ENCODE results near the gene WNT3A.

Gene WNT3A

GRCh38 chr1:228073061-228073856, 66.5 kb downstream of the WNT3A start:
- DNase-seq, result peak; percentile 42

DNA sequence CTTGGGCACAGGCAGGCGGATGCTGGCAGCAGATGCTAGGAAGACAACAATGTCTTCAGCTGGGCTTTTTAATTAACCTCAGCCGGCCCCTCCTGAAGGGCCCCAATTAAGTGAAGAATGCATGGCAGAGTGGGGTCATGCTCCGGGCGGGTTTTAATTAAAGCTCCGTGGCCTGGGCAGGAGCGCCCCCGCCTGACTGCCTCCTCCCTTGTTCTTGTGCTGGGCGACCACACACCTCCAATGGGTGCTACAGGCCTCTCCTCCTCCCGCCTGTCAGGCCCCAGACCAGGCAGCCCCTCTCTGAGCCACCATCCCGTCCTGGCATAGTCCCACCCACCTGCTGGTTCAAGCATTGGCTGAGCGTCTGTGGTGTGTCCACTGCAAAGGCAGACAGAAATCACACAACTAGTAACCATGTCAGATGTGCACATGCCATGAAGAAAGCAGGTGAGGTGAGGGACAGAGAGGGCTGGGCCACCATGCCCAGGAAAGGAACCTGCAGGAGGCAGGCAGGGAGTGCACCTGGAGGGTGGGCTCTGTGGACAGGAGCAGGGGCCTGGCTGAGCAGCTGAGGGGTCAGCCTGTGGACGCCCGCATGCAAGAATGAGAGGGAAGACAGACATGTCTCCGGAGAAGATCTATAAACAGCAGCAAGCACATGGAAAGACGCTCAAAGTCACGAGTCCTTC, 67.2 kb downstream of the WNT3A start:
- peak; percentile 41 for DNase-seq

DNA sequence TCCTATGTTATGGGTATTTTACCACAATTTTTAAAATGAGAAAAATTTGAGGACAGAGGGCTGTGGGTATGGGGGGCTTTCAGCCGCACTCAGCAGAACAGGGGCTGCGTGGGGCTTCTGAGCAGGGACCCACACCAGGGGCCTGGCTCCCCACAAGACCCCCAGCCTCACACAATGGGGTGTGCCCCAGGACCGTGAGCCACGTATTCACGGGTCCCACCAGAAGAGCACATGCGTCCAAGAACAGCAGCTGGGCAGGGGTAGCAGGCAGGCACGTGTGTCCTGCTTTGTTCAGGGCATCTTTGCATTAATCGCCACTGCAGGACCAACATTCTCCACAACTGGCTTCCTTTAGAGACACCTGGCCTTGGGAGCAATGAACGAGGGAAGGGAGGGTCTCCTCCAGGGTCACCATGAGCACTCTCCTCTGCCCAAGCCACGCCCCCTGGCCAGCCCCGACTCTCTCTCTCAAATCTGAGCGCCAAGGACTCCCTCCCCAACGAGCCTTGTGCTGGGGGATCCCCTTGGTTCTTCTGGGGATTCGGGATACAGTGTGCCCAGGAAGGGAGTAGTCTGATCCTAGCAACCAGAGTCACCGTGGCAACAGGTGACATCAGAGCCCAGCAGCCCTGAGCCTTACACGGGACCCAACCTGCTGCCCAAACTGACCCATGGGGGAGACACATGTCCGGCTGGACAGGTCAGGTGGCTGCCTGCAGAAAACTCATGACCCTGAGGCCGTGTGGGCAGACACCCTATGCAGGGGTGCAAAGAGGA, 68.3 kb downstream of the WNT3A start:
- peak; percentile 39 for DNase-seq

- no peak for DNase-seq
Measured at GRCh38 chr1:228075801-228076271, 69.0 kb downstream of the WNT3A start.

DNA sequence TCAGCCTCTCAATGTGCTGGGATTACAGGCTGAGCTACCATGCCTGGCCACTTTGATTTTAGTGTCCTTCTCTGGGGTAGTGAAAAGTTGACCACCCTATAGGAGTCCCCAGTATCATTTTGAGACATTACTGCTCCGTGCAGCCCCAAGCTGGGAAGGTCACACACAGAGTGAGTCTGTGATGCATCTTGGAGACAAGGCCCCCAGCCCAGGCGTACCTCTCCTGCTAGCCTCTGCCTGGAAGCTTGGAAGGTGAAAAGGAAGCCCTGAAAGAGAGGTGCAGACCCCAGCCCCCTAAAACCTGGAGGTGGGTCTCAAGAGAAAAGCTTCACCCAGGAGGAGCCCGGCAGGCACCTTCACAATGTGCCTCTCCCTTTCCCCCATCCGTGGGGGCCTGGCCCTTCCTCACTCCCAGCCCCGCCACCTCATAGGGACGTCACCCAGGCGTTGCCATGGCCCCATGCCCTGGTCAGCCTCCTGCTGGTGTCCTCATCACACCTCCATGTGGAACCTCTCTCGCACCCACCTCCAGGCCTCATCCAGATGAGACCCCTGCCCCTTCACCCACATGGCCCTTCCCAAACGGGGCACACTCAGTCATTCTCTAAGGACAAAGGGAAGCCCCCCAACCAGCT, 70.1 kb downstream of the WNT3A start:
- DNase-seq, result no peak

DNA sequence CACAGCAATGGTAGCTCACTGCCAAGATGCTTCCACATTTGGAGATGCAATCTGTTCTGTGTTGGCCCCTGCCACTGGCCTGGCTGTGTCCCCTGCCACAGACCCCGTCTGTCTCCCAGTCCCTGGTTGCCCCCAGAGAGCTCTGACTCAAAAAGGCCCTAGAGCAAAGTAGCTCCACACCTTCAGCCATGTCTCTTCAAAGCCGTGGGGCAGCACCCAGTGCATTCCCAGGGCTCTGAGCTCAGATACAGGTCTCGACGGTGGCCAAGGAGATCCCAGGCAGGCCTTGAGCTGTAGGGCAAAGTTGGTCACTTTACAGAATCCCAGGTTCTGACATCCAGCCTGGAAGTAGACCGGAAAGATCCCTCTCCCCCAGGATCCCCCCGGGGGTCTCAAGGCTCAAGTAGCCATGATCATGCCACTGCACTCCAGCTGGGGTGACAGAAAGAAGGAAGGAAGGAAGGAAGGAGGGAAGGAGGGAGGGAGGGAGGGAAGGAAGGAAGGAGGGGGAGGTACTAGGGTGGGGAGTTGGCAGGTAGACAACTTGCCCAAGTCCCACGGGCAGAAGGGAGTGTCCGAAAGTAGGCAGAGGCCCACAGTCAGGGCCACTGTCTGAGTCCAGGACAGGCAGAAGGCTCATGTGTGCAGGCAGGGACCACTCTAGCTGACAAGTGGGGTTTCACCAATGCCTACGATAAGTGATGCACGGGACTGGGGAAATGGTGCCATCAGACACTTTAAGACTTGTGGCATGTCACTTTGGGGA, 71.0 kb downstream of the WNT3A start:
- no peak for DNase-seq

DNA sequence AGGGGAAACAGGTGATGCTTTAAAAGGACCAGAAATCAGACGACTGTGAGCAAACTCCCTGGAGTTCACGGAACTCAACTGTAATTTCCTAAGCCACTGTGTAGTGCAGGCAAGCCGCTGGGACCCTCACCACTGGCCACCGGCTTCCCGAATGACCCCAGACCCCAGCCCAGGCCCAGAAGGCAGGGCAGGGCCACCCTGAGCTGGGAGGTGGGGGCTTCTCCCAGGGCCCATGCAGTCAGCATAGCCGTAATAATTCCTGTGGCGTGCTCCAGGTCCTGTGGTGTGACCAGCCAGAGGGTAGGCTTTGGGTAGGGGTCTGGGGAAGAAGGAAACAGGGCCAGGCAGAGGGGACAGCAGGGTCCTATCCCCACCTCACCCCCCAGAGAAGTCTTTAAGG, 72.2 kb downstream of the WNT3A start:
- no peak for DNase-seq

DNA sequence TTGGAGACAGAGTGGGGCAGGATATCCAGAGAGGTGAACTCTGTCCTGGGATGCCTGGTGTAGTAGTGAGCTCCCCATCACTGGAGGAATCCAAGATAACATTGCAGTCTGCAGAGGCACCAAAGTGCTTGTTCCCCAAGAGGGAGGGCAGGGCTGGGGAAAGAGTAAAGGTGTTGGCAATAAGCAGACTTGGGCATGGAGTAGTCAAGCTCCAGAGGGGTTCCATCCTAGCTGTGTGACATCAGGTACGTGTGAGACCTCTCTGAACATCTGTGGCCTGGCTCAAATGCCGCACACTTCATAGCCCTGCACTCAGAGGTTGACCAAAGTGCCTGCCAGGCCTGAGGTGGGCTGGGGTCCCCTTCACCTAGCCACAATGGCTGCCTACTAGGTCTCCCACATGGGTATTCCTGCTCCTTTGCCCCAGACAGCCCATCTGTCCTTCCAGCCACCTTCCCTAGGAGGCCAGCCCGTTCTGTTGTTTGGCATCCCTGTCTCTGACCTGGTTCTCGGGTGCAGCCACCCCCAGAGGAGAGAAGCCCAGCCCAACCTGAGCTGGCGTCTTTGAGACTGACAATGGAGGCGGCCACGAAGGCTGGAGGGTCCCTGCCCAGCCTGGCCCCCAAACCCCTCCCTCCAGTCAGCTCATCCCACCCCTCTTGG, 72.9 kb downstream of the WNT3A start:
- no peak for DNase-seq

DNA sequence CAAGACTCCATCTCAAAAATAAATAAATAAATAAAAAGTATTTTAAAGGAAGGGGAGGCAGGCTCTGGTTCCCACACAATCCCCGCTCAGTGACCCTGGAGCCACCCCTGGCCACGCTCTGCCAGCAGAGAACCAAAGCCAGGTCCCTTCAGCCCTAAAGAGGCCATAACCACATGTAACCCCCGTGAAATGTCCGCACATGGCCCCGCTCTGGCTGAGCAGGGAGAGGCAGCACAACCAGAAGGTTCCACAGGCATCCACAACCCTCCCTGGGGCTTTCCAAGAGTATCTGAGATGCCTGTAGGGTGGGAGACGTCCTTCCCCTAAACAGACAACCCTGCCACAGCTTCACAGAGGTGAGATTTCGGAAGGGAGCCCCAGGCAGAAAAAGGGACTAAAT, 74.3 kb downstream of the WNT3A start:
- no peak for DNase-seq

DNA sequence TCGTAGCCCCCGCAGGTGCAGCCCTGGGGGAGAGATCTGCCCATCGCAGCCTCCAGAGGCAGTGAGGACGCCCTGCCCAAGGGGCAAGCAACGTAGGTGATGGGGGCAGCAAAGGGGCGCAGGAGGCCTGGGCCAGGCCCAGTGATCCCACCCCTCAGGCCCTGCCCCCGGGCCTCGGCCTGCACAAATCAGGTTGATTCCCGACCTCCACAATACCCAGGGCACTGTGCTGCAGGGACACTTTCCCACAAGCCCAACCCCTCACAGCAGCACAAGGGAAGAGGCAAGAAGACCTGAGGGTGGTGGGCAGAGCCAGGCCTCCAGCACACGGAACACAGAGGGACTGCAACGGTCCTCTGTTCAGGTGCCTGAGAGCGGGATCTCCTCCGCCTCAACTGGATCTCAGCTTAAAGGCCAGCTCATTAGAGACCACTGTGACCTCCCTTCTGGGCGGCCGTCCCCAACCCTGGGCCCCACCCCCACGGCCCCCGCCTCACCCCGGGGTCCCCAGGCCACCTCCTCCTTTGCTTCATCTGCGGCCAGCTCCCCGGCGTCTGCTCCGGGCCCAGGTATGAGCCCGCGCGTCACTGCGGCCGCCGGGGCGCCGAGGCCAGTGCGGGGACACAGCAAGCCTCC, 74.9 kb downstream of the WNT3A start:
- DNase-seq, result no peak

DNA sequence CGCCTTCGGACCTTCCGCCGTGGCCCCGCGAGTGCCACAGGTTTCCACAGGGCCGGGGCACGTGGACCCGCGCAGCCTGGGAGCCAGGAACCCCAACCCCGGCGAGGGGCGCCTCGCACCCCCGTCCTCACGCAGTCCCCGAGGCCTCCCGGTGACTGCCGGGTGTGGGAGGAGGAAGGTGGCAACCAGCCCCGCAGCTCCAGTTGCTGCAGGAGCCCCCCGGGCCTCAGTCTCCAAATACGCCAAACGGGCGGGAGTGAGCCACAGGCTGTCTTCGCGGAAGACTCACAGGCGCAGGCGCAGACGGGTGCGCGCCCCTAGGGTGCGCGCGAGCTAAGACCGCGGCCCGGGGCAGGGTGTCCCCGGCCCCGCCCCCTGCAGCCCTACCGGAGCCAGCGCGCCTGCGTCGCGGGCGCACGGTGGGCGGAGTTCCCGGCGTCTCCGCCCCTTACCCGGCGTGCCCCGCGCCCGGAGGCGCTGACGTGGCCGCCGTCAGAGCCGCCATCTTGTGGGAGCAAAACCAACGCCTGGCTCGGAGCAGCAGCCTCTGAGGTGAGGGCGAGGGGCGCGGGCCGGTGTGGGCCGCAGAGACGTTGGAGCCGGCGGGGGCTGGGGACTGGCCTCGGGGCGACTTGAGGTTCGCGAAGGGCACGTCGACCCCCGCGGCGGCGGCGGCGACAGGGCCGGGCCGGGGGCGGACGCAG, 75.6 kb downstream of the WNT3A start, which contains the start of gene ARF1:
TSS of gene ARF1 (plus strand) at position 495 of the 704 bp plus-strand sequence. CDS start 14,407 bp downstream, outside the sequence.
- DNase-seq, result peak; percentile 96

DNA sequence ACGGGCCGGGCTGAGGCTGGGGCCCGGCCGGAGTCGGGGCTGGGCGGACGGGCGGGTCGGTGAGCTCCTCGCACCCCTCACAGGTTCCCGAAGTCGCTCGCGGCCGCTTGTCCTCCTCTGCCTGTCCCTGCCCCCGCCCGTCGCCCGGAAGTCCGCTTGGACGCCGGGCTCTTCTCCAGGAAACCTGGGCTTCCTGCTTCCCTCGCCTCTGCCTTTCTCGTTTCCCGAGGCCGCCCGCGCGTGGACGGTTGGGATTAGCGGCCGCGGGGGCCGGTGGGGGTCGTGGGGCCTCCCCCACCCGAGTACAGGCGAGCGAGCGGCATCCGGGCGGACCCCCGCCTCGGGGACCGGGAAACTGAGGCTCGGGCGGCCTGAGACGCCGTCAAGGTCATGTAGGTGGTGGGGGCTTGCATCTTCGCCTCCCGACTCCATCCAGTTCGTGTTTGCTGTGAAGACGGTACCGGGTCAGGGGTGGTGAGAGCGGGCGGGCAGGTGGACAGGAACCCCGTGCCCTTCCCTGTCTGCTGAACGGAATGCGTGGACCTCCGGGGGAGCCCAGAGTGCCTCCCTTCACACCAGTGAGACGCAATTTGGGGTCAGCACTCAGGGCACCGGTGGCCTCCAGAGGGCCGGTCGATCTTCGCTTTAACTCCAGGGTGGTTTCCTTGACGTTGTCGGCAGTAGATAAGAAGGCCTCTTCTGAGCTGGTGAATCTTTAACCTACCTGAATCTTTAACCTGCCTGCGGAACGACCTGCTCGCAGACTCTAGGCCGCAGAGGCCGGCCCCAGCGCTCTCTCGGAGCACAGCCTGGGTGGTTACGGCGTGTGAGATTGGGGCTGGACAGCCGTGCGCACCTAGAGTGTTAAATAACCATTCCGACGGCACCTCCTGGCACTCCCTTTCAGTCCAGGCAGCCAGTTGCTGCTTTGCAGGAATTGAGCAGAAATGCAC, 76.4 kb downstream of the WNT3A start:
- no peak for DNase-seq

GRCh38 chr1:228083871-228084278, 77.1 kb downstream of the WNT3A start:
- no peak for DNase-seq

DNA sequence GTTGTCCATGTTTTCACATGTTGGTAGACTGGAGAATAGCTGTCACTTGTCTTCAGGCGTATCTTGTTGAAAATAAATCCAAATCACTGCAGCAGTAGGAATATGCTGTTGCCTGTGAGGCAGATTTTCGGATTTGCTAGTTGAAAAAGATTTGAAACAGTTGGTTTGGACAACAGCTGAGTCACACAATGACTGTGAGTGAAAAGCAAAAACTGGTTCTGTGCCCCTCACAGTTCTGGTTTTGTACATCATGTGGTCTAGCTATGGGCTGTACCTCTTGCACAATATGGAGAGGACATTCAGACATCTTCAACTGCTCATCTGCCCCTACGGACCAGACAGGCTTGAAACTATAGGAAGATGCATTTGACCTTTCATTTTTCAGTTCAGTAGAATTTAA, 77.5 kb downstream of the WNT3A start:
- no peak for DNase-seq

DNA sequence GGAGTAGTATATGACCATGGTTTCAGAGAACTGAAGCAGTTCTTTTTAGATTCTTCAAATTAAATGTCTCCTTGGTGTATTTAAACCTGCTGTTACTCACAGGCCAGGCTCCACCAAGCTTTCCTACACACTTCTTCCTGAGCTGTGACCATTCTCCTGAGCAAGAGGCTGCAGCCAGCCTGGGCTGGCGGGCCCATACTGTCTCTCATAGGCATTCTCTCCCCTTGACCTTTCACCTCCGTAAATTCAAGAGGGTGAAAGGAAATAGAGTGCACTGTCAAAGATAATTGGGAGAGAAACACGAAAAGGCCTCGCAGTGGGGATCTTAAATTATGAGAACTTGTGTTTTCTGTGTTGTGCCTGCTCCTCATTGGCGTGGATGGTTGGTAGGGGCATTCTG, 78.0 kb downstream of the WNT3A start:
- no peak for DNase-seq

DNA sequence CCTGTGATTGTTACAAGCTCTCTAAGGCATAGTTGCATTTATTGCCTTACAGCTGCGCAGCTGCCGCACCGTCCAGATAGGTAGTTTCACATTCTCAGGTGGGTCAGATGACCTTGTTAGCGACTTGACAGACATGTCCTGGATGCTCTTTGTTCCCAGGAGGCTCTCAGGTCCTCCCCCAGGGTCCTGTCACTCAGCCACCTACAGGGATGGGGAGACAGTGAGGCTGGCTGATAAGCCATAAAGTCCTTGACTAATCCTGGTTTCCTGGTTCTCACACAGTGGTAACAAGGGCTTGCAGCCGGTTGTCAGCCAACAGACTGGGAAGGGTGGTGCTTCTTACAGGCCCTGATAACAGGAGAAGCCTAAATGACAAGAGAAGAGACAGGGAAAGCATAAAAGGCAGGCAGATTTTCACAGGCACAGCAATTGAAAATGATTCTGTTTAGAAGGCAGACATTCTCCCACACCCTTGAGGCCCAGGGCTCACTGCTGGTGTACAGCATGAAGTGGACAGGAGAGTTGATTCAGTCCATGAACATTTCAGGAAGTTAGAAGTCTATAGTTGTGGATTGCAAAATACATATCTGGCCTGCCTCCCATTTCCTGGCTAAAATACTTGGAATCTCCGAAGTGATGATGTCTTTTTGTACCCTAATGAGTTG, 78.6 kb downstream of the WNT3A start:
- DNase-seq, result no peak

- DNase-seq, result no peak
Measured at GRCh38 chr1:228087771-228088251, 81.0 kb downstream of the WNT3A start.

Data from right forelimb (tissue), 1 donor.